Right lobe of liver (tissue), 6 donors: Measurements from ENCODE around the gene RAB31. TPM values are rescaled to one million over a fixed set of nuclear protein-coding genes. Genes with fewer than 3 reads are reported as not detected.
A peak's percentile ranks its signal among the peaks of the same experiment; 100 is the strongest.
"Not testable (repeated sequence)": the region's sequence is repeated elsewhere in the genome, so short reads cannot be mapped to it uniquely, and the experiment has no call there.

Source experiments
- ATAC-seq, 4 donors: fragments of 200-7000 bp; cut with Tn5 transposase; one replicate each; pipeline ENCODE4 v1.9.1; 2020; ENCODE audit warnings: mild to moderate bottlenecking in 4 of 4, moderate library complexity in 4 of 4
- DNase-seq, 3 donors: peaks; one replicate each; pipeline ENCODE4 v3.0.0-alpha.2; 2020
- H3K27ac ChIP-seq, 3 donors: fragments of 200-600 bp; one replicate each; pipeline ENCODE4 v1.8.0; 2022
- H3K27me3 ChIP-seq, 2 donors: fragments of 200-600 bp; one replicate each; pipeline ENCODE4 v1.8.0; 2022
- H3K36me3 ChIP-seq, 4 donors: fragments of 200-600 bp; sonication (generic) in 1 of 4; one replicate each; pipeline versions ENCODE4 v1.5.1 to v1.8.0; 2017 to 2022; ENCODE audit warnings: control low read depth in 1 of 4
- H3K4me1 ChIP-seq, 4 donors: fragments of 200-600 bp; sonication (generic) in 1 of 4; one replicate each; pipeline versions ENCODE4 v1.5.1 to v1.8.0; 2017 to 2022; ENCODE audit warnings: control low read depth in 1 of 4
- H3K4me3 ChIP-seq, 3 donors: fragments of 200-600 bp; one replicate each; pipeline ENCODE4 v1.8.0; 2022
- H3K9me3 ChIP-seq, 4 donors: fragments of 200-600 bp; sonication (generic) in 1 of 4; one replicate each; pipeline versions ENCODE4 v1.5.1 to v1.8.0; 2017 to 2022; ENCODE audit warnings: control low read depth in 1 of 4
- POLR2A ChIP-seq: fragments of 450-650 bp; IDR thresholded peaks from one replicate; pipeline ENCODE4 v1.6.1; 2017; ENCODE audit warnings: antibody characterized with exemption, mild to moderate bottlenecking
- WGBS: methylation state at CpG from one replicate; pipeline ENCODE4 v1.1.6; 2018; ENCODE audit warnings: low coverage, low lambda C conversion rate; ENCODE audit not compliant: insufficient coverage; ENCODE audit errors: missing lambda C conversion rate; 5-methylcytosine and 5-hydroxymethylcytosine counted together
- intact Hi-C, 2 donors: fragments of 100-400 bp; cut with DNase I; formaldehyde crosslinking; loops; one replicate each; pipeline versions ENCODE4 v1.11.2 to v1.14.1; 2022
- total RNA-seq, 6 experiments: library from RNA; depleted of rRNA in 2 of 6; stranded (reverse); fragments of >200 nt in 2 of 6; fragmentation: NEBNext Ultra II Directional in 3 of 6; extraction: Animal tissue kit (Norgen Biotek cat#: 25700) in 3 of 6; gene quantifications; one replicate each; pipeline versions ENCODE4 v1.1.0 to v1.2.4, GENCODE V29; 2016 to 2023
- TF ChIP-seq, protein P1 (sequence below), 4 donors: fragments of 200-600 bp in 3 of 4; fragments of 450-650 bp in 1 of 4; IDR thresholded peaks; one replicate each; pipeline versions ENCODE4 v1.5.1 to v1.8.0; 2016 to 2022; ENCODE audit warnings: antibody characterized with exemption in 4 of 4, mild to moderate bottlenecking in 2 of 4
- donor health status: DM: no; HTN: yes; CAD: no.
- donor health status: DM: no; HTN: no; CAD: no.
- donor health status: DM: no; HTN: no; CAD: no.
- donor health status: DM: no; HTN: yes; CAD: no.
- donor health status: DM: no; HTN: yes; CAD: no.

RAB31 gene
- total RNA-seq, 6 experiments from 2014 or later, result 3.0 to 14.3 (median 5.4) TPM

DNA sequence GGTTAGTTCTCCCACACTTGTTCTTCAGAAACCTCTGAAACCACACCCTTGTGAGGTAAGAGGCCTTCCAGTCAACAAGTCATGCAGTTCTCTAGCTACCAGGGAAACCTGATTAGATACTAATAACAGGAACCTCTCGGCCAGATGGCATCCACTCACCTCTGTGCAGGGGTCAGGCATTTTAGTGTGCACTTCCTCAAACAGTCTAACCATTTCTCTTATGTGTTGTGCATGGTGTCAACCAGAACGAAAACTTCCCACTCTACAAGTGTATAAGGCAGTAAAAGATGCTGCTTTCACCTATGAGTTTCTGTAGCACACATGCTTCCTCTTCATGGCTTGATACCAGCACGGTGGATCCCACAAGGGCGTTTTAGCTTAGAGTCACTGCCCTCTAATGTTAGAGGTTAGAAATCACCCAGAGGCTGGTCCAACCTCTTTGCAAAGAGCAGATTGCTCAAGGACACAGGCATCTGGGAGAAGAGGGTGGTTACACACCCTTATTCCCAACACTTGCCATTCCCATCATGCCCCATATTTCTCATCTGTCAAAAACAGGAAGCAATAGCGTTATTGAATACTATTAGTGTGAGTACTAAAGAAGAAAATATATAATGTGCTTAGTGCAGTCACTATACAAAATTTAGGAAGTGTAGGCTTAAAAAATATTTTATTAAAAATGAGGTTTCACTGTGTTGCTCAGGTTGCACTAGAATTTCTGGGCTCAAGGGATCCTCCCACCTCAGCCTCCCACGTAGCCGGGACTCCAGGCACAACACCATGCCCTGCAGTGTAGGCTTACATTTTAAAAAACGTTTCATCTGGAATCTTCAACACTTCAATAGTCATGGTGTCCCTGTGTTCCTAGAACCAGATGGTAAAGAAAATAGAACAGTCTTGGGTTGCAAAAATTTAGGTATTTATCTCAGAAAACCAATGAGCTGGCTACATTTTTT is 34.5 kb upstream of the RAB31 start:
- TF ChIP-seq POLR2A, result no peak
- TF ChIP-seq, protein P1, sequence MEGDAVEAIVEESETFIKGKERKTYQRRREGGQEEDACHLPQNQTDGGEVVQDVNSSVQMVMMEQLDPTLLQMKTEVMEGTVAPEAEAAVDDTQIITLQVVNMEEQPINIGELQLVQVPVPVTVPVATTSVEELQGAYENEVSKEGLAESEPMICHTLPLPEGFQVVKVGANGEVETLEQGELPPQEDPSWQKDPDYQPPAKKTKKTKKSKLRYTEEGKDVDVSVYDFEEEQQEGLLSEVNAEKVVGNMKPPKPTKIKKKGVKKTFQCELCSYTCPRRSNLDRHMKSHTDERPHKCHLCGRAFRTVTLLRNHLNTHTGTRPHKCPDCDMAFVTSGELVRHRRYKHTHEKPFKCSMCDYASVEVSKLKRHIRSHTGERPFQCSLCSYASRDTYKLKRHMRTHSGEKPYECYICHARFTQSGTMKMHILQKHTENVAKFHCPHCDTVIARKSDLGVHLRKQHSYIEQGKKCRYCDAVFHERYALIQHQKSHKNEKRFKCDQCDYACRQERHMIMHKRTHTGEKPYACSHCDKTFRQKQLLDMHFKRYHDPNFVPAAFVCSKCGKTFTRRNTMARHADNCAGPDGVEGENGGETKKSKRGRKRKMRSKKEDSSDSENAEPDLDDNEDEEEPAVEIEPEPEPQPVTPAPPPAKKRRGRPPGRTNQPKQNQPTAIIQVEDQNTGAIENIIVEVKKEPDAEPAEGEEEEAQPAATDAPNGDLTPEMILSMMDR (IDR thresholded peaks at IDR 0.05), result peak; percentile 15 to 49 (median 30)
- H3K4me1 ChIP-seq, result peaks cover 0 to 9% (median 0%) of the 10 kb centered on the region in 4 donors
- H3K9me3 ChIP-seq, result no peaks in the 10 kb centered on the region
- peak in 1 of 3 donors; percentile 63 for DNase-seq
- no peaks in the 10 kb centered on the region for H3K27me3 ChIP-seq
- peak overlapping the region in 1 of 3 donors; percentile 44 for H3K27ac ChIP-seq
- intact Hi-C loops, result no loop called here
- H3K4me3 ChIP-seq, result peak overlapping the region in 1 of 3 donors; percentile 4
- no peaks in the 10 kb centered on the region for H3K36me3 ChIP-seq
- WGBS, result 40% methylated on average over 5 of the region's 8 CpGs
- ATAC-seq, result peak; percentile 91 to 98 (median 94)

DNA sequence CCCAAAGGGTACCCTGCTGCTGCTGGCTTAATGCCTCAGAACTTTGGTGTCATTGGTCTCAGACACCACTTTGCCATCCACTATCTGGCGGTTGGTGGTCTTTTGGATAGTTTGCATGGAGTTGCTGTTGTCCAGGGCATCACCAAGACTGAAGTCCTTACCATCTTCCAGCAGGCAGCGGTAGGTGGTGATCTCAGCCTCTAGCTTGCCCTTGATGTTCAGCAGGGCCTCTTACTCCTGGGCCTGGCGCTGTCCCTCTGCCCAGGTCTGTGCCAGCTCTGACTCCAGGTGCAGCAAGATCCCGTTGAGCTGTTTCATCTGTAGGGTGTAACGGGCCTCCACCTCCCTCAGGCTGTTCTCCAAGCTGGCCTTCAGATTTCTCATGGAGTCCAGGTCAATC is 29.9 kb upstream of the RAB31 start:
- WGBS, result 50% methylated on average over 1 of the region's 5 CpGs
- H3K4me3 ChIP-seq, DNase-seq, H3K27me3 ChIP-seq, H3K9me3 ChIP-seq, intact Hi-C loops, ATAC-seq, H3K36me3 ChIP-seq, H3K27ac ChIP-seq, H3K4me1 ChIP-seq: not testable (repeated sequence)

DNA sequence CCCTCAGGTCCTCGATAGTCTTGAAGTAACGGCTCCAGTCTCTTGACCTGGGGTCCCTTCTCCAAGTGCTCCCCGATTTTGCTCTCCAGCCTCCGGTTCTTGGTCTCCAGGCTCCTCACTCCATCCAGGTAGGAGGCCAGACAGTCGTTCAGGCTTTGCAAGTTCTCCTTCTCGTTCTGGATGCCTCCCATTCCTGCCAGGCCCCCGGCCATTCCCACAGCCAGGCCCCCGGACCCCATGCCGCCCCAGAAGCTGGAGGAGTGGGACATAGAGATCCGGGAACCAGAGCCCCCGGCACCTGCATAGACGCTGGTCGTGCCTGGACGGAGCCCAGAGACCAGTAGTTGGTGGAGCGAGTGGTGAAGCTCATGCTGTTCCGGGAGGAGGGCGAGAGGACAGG is 29.0 kb upstream of the RAB31 start:
- TF ChIP-seq, protein P1 (IDR thresholded peaks at IDR 0.05), result no peak
- no peak for TF ChIP-seq POLR2A
- Histone ChIP-seq H3K27me3 (no peaks in the 10 kb centered on the region), H3K4me1 (no peaks in the 10 kb centered on the region), H3K27ac (no peak overlapping the region), H3K36me3 (no peaks in the 10 kb centered on the region), H3K4me3 (no peak overlapping the region), H3K9me3 (no peaks in the 10 kb centered on the region)
- DNase-seq (no peak), ATAC-seq (no peak)
- 92% methylated on average over 7 of the region's 17 CpGs for WGBS
- intact Hi-C loops, result no loop called here

DNA sequence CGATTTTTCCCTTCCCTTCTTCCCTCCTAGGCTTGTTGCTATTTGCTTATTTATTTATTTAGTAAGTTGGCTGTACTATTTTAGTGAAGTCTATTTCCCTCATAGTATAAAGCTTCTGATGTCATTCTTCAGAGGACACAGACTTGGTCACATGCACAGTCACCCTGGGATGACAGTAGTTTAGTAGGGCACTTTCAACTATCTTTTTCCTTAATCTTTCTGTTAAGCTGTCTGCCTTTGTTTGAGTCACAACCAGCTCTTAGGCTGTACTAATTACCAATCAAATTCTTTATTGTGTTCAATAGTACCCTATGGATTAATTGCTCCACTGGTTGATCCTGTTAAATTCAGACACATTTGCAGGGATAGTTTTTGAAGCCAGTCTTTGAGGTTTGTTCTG is 26.9 kb upstream of the RAB31 start:
- no peak for TF ChIP-seq POLR2A
- TF ChIP-seq, protein P1 (IDR thresholded peaks at IDR 0.05), result no peak
- DNase-seq (no peak), ATAC-seq (no peak)
- no peak overlapping the region for H3K4me3 ChIP-seq
- no peaks in the 10 kb centered on the region for H3K9me3 ChIP-seq
- intact Hi-C loops, result no loop called here
- no peaks in the 10 kb centered on the region for H3K27me3 ChIP-seq
- no peaks in the 10 kb centered on the region for H3K36me3 ChIP-seq
- 72% methylated on average over 1 of the region's 1 CpG for WGBS
- H3K4me1 ChIP-seq, result no peaks in the 10 kb centered on the region
- H3K27ac ChIP-seq, result no peak overlapping the region

DNA sequence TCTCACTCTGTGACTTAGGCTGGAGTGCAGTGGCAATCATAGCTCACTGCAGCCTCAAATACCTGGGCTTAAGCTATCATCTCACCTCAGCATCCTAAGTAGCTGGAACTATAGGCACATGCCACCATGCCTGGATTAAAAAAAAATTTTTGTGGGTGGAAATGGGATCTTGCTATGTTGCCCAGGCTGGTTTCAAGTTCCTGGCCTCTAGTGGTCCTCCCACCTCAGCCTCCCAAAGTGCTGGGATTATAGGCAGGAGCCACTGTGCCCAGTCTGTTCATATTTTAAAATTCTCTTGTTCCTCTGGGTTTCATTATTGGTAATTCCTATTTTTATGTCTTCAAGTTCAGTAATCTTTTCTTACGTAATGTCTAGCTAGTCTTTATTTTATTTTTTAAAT is 25.5 kb upstream of the RAB31 start:
- Histone ChIP-seq H3K36me3 (no peaks in the 10 kb centered on the region), H3K27ac (no peak overlapping the region), H3K4me3 (no peak overlapping the region), H3K4me1 (no peaks in the 10 kb centered on the region), H3K9me3 (no peaks in the 10 kb centered on the region), H3K27me3 (no peaks in the 10 kb centered on the region)
- WGBS, result 60% methylated on average over 1 of the region's 1 CpG
- ATAC-seq (no peak), DNase-seq (no peak)
- TF ChIP-seq POLR2A, result no peak
- TF ChIP-seq, protein P1 (IDR thresholded peaks at IDR 0.05), result no peak
- intact Hi-C loops, result no loop called here
